Medulla oblongata (tissue), 1 donor: Measurements from ENCODE around the gene COX4I1.

Experiments
- DNase-seq: peaks from one replicate; pipeline ENCODE4 v3.0.0-alpha.2; 2015; ENCODE audit errors: extremely low spot score

The COX4I1 gene

DNA sequence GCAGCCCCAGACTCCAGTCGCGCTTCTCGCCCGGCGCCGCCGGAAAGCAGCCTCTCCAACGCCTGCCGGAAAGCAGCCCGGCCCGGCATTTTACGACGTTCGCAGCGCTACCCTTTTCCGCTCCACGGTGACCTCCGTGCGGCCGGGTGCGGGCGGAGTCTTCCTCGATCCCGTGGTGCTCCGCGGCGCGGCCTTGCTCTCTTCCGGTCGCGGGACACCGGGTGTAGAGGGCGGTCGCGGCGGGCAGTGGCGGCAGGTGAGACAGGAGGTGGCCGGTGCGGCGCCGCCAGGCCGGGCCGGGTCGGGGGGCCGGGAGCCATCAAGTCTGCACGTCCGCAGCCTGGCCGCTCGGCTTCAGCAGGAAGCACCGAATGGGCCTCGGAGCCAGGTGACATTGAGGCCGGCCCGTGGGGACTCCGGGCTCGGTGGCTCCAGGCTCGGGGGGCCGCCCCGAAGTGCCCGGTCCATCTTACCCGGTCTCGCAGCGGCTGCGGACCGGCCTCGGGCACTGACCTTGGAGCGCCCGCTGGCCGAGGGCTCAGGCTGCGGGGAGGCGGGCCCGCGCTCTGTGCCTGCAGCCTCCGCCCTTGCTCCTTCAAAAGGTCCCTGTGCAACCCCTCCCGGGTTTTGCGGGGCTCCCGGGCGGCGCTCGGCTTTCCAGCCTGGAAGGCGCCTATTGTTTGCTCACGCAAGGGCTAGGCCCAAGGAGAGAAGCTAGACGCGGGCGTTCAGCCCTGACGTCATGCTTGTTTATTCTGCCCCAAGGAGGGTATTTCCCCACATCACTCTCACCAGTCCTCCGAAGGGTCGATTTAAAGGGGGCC lies at the start of gene COX4I1, which contains the start of gene EMC8:
COX4I1 (plus strand) TSS at position 199 of the 824 bp plus-strand sequence. CDS start 1,511 bp downstream, outside the sequence.
EMC8 (minus strand) TSS at position 48 of the 824 bp plus-strand sequence. CDS start 249 bp downstream, outside the sequence.
- peak; percentile 94 for DNase-seq

DNA sequence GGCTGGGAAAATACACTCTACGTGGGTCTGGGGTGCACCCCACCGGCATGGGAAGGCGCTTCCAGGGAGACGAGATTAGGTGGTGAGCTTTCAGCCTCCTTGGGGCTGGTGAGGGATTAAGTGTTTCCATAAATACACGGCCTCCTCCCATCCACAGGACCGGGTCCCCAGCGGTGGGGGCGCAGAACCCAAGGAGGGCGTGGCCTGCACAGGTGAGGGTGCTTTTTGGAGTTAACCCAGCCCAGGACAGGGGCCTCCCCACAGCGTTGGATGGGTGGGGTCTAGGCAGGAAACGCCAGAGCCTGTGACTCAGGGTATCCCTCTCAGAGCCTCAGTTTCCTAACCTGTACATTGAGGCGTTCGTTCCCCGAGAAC lies 49.7 kb upstream of the COX4I1 start:
- DNase-seq = no peak

DNA sequence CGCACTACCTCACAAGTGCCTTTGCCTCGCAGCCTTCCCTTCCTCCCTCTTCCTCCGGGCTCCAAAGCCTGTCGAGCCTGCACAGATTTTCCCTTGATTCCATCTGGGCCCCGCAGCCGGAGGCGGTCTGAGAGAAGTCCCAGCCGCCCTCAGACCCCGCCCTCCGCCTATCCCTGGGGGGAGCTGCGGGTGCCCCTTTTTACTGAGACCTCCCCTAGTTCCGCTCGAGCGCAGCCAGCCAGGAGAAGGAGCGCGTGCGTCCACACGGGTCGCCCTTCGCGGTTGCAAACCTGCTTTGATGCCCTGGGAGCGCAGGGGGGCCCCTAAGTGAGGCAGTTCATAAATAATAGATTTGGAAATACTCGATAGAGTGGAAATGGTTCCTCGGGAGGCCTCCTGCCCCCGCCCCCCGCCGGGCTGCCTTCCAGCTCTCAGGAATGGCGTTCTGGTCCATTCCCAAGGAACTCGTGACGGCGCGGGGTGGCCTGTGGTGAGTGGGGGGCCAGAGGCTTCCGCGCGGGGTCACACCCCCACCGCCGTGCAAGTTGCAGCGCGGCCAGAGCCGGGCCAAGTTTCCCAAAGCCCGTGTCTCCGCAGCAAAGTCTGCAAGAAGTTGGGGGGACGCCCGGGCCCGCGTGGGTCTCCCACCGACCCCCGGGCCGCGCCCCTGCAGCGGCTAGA lies 49.2 kb upstream of the COX4I1 start:
- no peak for DNase-seq

DNA sequence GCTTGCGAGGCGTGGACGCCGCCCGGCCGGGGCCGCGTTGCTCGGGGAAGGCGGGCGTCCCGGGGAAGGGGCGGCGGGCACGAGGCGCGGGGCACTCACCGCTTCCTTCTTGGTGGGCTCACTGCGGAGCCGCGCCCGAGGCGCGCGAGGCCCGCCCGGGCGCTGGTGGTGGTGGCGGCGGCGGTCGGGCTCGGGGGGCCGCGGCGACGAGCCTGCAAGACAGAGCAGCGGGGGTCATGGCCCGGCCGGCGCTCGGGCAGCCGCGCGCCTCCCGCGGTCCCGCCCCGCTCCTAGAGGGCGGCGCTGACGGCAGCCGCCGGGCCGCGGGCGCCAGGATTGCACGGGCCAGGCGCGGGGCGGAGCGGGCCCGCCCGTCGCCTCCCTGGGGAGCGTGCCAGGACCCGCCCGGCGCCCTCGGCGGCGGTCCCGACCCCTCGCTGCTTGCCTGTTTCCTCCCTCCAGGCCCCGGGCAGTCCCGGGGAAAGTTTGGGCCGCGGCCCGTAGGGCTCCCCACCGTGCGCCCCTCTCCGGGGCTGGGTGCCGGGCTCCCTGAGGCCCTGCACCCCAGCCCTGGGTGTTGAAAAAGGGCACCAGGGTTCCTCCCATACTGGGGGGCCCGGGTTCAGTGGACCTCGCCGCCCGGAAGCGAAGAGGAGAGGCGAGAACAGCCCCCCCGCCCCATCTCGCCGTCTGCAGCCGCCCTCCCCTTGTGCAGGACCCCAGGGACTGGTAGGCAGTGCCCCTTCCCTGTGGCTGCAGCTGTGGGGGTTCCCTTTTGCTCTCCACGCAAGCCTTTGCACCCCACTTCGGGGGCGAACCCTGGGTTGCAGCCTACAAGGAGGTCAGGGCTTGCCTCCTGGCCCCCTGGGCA lies 48.4 kb upstream of the COX4I1 start, which contains the start of gene C16orf74:
C16orf74 (minus strand) TSS at position 270 of the 871 bp plus-strand sequence. CDS start 15,879 bp downstream, outside the sequence.
- no peak for DNase-seq

DNA sequence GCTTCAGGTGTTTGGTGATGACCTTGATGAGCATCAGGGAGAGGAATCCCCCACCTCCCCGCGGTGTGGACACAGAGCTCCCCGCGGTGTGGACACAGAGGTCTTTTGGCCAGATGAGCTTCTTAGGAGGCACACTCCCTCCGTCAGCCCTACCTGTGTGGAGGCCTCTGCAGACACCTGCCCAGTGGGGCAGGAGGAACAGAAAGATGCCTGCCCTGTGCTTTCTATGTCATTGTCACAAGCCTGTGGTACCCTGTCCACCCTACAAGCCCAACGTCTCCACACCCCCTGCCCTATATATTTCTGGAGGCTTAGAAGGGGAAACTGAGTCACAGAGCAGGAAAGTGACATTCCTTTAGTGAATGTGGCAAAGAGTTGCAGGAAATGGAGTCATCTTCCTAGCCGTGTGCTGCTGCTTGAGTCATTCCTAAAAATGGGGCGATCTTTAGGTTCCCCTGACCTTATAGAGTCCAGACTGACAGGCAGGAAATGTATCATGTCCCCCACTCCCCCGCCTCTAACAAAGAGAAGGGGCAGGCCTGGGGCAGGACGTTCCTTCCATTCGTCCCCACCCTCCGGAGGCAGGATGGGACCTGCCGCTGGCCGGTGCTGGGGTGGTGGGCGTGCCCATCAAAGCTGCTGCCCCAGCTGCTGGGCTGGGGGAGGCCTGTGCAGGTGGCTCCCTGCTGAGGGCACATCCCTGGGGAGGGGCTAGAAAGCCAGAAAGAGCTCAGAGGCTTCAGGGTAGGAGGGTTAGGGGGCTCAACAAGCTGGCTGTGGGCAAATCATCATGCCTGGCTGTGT lies 47.6 kb upstream of the COX4I1 start:
- no peak for DNase-seq

DNA sequence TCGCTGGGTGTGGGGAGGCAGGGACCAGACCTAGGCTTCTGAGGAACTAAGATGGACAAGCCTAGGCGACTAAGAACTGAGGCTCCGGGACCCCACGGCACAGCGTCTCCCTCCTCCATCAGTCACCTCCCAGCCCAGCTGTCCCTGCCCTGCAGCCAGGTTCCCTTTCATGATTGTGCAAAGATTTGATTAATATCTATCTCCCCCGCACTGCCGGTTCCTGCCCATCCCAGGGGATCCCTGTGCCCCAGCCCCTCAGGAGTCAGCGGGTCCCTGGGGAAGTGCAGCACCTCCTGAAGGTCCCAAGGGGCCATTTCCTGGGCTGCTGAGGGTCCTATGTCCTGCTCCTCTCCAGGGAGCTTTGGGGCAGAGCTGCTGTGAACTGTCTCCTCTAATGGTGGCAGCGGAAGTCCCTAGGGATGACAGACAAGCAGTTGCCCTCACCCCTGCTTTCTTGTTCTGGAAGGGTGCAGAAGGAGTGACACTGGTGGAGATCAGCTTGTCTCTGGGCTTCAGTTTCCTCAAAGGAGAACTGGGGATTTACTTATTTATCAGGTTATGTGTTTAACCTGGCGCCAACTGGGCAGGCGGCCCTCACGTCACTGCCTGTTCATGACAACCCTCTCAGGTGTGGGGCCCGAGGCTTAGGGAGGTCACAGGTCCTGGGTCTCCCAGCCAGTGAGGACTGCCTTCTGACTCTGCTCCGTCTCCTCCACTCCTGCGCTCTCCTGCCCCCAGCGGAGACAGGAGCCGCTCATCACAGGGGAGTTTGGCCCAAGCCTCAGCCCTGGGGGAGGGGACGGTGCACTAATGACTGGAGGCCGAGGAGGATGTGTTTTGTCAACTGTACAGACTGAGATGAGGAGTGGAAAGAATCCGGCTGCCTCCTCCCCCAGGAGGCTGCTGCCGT lies 46.7 kb upstream of the COX4I1 start:
- DNase-seq = peak; percentile 7

DNA sequence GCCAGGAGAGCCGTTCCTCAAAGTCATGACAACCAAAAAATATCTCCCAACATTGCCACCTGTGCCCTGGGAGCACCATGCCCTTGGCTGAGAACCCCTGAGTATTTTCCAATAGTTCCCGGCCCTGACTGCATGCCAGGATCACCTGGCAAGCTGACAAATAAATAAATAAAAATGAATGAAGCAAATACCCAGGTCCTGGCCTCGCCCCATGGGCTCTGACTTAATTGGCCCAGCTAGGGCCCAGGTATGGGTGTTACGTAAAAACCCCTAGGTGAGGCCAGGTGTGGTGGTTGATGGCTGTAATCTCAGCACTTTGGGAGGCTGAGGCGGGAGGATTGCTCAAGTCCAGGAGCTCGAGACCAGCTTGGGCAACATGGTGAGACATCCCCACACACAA lies 45.9 kb upstream of the COX4I1 start:
- no peak for DNase-seq

DNA sequence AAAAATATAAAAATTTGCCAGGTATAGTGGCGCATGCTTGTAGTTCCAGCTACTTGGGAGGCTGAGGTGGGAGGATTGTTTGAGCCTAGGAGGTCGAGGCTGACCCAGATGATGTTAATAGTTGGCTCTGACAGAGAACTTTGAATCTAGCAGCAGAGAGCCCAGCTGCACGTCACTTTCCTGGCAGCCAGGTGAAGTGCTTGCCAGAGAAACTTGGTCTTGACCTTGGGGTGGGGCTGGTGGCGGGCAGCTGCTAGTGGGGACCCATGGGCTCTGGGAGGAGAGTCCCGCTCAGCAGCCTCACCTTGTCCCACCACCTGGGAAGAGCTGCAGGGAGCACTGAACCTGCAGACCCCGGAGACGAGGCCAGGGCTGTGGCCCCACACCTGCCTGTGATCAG lies 45.5 kb upstream of the COX4I1 start:
- no peak for DNase-seq

DNA sequence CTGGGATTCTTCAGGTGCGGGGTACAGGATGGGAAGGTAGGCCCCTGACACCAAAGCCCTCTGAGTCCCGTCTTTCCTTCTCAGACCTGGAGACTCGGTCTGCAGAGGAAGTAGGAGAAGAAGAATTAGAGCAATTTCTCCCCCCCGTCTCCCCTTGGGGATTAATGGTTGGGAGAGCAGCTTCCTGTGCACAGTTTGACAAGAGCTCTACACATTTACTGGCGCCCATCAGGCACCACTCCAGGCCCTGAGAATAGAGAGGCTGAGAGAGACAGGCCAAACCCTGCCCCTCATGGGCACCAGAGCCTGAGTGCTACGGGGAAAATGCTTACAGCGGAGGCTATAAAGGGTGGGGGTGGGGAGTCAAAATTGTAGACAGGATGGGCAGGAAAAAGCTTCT lies 45.1 kb upstream of the COX4I1 start:
- DNase-seq = no peak

DNA sequence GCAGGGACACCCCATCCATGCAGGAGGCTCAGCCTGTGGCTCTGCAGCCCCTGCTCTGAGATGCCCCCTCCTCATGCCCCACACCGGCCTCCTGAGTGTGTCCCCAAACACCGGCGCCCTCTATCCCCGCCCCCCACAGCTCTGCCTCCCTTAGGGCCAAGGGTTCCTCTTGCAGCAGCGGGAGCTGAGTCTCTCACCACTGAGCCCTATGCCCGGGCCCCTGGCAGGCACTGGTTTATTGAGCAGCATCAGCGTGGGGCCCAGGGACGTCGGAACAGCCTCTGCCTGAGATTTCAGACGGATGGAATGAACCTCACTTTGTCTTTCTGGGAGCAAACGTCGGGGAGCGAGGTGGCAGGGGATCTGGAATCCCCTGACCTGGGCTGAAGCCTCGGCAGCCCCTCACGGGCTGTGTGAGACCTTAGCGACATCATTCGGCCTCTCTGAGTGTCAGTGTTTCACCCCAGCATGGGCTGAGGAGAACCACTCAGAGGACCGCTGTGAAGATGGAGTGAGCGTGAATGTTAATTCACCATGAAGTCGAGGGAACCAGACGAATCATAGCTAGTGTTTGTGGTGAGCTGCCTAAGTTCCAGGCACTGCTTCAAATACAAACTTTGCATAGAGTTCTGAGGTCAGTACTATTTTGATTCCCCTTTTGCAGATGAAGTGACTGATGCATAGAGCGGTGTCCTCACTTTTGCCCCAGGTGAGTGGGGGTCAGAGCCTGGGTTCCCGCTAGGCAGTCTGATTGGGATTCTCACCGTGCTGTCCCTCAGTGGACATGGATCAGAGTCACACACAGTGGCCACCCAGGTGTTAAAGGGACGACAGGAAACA lies 43.3 kb upstream of the COX4I1 start:
- DNase-seq = no peak

DNA sequence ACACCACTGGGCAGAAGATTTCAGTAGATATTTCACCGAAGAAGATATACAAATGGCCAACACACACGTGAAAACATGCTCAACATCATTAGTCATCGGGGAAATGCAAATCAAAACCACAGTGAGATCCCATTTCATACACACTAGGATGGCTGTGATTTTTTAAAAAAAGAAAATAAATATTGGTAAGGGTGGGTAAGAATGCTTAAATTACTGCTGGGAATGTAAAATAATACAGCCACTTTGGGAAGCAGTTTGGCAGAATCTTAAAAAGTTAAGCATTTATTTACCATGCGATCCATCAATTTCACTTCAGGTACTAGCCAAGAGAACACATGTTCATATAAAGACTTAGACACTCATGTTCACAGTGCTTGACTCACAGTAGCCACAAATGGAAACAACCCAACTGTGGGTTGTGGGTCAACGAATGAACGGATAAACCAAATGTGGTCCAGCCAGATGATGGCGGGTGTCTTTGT lies 42.1 kb upstream of the COX4I1 start:
- DNase-seq = no peak

DNA sequence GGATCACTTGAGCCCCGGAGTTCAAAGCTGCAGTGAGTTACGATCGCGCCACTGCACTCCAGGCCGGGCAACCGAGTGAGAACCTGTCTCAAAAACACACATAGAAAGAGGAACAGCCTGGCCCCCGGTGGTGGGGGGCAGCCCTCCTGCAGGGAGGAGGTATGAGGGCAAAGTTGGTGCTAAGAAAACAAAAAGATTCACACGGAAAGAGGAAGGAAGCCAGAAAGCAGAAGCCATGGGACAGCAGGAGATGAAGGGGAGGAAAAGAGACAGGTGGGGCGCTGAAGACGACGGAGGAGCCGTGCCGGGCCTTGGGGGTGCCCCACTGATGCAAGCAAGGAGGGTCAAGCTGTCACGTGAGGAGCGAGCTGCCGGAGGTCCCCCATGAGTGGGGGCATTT lies 40.4 kb upstream of the COX4I1 start:
- DNase-seq = no peak

DNA sequence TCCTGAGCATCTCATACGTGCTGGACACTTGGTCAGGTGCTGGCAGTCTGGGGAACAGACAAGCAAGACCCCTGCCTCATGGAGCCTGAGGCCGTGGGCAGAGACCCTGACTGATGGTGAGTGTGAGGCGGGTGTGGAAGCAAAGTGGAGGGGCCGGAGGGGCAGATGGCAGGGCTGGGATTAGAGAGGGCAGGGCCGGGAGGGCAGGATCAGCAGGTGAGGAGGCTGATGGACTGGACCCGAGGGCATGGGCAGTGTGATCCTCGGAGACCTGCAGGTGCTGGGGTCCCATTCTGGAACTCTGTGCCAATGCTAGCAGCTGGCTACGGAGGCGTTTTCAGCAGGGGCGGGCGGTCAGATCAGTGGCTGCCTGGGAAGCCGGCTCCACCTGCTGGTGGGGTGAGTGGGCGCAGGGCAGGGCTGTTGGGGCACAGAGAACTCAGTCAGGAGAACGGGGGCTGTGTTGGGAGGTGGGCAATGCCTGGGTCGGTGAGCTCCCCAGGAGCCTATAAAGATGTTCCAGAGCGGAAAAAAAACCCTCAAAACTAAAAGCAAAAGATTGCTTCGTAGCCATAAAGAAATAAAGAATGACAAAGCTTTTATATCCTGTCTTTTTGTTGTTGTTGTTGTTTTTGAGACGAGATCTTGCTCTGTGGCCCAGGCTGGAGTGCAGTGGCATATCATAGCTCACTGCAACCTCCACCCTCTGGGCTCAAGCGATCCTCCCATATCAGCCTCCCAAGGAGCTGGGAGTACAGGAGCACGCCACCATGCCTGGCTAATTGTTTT lies 39.7 kb upstream of the COX4I1 start:
- DNase-seq = no peak

DNA sequence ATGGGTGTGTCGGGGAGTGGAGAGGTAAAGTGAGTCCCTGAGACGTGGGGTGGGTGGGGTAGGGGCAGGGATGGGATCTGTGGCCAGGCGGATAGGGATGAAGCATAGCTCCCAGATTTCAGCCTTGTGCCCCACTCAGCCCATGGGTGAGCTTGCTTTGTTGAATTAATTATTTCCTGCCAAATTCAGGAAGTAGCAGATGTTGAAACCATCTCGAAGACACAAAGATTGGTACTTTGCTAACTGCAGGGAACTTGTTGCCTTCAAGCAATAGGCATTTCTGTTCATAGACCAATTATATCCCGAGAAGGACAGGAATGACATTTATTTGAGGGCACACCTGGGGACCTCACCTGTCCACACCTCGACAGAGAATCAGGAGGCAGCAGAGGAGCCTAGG lies 37.6 kb upstream of the COX4I1 start:
- no peak for DNase-seq

DNA sequence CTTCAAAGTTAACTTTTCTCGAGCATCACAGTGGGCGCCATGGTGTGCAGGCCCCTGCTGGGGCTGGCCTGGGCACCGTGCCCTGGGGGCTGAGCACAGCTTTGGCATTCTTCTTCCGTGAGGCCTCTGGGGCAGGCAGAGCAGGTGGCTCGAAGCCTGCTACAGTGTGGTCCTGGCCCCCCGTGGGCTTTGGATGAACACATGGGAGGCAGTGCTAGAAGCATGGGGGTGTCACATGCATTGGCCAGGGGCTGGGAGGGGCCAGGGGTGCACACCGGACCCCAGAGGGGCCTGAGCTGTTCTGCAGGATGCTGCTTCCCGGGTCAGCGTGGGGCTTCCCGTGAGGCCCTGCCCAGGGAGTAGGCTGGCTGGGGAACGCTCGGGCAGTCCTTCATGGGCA lies 36.5 kb upstream of the COX4I1 start:
- DNase-seq = no peak

DNA sequence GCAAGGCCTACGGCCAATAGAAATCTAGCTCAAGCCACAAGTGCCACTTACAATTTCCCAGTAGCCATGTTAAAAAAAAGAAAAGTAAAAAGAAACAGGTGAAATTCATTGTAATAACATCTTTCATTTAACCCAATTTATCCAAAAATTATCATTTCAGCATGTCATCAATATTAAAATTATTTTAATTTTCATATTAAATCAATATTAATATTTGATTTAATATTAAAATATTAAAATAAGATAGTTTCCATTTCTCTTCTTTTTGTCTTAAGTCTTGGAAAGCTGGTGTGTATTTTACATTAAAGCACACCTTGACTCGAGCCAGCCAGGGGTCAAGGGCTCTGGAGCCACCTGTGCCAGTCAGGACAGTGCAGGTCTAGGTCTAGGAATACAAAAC lies 35.9 kb upstream of the COX4I1 start:
- no peak for DNase-seq

DNA sequence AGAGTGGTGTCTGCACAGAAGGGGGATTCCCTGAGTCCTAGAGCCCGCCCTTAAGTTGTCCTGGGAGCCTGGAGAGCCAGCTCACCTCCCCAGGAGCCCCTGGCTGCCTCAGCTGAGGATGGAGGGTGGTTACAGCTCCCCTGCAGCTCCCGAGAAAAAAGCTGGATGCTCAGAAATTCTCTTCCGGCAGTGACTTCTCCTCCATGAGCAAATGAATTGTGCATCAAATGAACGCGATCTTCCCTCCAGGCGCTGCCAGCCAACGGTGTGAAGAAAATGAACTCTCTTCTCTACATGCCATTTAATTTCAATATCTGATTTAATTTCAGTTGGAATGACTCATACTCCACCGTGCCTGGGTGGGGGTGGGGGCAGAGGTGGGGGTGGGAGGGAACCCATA lies 34.3 kb upstream of the COX4I1 start:
- DNase-seq = no peak

DNA sequence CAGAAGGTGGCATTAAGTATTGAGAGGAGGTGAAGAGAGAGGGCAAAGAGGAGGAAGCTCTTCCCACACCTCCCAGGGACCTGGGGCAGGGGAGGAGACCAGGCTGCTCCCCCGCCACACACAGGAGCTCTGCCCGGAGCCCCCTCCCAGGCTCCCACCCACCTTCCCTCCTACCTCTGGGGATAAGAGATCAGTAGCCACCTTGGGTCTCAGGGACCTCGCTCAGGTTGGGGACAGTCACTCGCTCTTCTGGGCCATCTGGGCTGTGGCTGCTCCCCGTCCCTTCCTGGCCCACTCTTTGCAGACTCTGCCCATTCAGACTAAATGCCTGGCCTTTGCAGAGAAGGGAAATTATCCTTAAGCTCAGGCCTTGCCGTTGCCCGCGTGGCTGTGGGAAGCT lies 33.7 kb upstream of the COX4I1 start:
- no peak for DNase-seq
